B cell (primary cell): ENCODE measurements around the gene DTNA.
"Not testable (repeated sequence)": the region's sequence is repeated elsewhere in the genome, so short reads cannot be mapped to it uniquely, and the experiment has no call there.

Experiments used
- EZH2 ChIP-seq: IDR thresholded peaks from 2 replicates; pipeline ENCODE4 v1.6.1; 2012; ENCODE audit warnings: borderline replicate concordance, low read depth, mild to moderate bottlenecking, moderate library complexity, low read length; ENCODE audit not compliant: insufficient read depth, poor library complexity, severe bottlenecking
- TF ChIP-seq, protein P1 (sequence below): fragments of 200-600 bp; IDR thresholded peaks from one replicate; pipeline ENCODE4 v1.8.0; 2022; ENCODE audit warnings: antibody characterized with exemption, mild to moderate bottlenecking

DNA sequence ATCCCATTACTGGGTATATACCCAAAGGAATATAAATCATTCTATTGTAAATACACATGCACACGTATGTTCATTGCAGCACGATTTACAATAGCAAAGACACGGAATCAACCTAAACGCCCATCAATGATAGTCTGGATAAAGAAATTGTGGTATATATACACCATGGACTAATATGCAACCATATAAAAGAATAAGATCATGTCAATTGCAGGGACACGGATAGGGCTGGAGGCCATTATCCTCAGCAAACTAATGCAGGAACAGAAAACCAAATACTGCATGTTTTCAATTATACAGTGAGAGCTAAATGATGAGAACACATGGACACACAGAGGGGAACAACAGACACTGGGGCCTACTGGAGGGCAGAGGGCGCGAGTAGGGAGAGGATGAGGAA, 206.4 kb downstream of the DTNA start:
- TF ChIP-seq, protein P1, sequence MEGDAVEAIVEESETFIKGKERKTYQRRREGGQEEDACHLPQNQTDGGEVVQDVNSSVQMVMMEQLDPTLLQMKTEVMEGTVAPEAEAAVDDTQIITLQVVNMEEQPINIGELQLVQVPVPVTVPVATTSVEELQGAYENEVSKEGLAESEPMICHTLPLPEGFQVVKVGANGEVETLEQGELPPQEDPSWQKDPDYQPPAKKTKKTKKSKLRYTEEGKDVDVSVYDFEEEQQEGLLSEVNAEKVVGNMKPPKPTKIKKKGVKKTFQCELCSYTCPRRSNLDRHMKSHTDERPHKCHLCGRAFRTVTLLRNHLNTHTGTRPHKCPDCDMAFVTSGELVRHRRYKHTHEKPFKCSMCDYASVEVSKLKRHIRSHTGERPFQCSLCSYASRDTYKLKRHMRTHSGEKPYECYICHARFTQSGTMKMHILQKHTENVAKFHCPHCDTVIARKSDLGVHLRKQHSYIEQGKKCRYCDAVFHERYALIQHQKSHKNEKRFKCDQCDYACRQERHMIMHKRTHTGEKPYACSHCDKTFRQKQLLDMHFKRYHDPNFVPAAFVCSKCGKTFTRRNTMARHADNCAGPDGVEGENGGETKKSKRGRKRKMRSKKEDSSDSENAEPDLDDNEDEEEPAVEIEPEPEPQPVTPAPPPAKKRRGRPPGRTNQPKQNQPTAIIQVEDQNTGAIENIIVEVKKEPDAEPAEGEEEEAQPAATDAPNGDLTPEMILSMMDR: not testable (repeated sequence)
- not testable (repeated sequence) for TF ChIP-seq EZH2
